ENCODE results near the gene ALDH1L1.

ALDH1L1 gene

DNA sequence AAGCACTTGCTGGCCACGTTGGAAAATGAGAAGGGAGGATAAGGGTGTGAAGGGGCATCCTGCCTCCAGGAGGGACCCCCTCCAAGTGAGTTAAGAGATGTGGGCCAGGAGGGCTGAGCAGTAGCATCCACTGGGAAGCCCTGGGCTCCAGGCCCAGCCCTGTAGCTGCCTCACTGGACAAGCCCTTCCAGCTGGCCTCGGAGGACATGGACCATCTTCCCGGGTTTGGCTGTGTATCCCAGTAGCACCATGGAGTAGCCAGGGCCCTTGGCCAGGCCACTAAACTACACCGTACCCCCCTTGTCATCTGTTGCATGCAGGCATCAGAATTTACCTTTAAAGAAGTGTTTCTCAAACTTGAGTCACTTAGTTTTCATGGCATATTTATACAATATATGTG, 29.4 kb upstream of the ALDH1L1 start:
- TF ChIP-seq ZNF692 (tag by site-specific recombination; IDR thresholded peaks at IDR 0.05) (no peak), ZNF530 (tag by site-specific recombination; IDR thresholded peaks at IDR 0.05; ENCODE audit: low read depth) (no peak), ZNF776 (tag by site-specific recombination; IDR thresholded peaks at IDR 0.05; ENCODE audit: borderline replicate concordance) (no peak), MYNN (tag by site-specific recombination; IDR thresholded peaks at IDR 0.05; ENCODE audit: borderline replicate concordance) (no peak)
- TF ChIP-seq, protein P1, sequence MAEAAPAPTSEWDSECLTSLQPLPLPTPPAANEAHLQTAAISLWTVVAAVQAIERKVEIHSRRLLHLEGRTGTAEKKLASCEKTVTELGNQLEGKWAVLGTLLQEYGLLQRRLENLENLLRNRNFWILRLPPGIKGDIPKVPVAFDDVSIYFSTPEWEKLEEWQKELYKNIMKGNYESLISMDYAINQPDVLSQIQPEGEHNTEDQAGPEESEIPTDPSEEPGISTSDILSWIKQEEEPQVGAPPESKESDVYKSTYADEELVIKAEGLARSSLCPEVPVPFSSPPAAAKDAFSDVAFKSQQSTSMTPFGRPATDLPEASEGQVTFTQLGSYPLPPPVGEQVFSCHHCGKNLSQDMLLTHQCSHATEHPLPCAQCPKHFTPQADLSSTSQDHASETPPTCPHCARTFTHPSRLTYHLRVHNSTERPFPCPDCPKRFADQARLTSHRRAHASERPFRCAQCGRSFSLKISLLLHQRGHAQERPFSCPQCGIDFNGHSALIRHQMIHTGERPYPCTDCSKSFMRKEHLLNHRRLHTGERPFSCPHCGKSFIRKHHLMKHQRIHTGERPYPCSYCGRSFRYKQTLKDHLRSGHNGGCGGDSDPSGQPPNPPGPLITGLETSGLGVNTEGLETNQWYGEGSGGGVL (tag by site-specific recombination; IDR thresholded peaks at IDR 0.05) = no peak
- CTCF ChIA-PET = interaction anchor here (3.8 kb wide), 1 partner anchor 12 kb away, joined by 22 read pairs; no protein-coding TSS in a partner anchor
- Histone ChIP-seq H3K27ac (ENCODE audit: extremely low read depth, low read depth, low read length) (no peak overlapping the region), H3K9me3 (ENCODE audit: control insufficient read depth, insufficient read depth, low read depth, low read length) (no peaks in the 10 kb centered on the region), H3K4me1 (ENCODE audit: control insufficient read depth, insufficient read depth, low read length) (peaks cover 2% of the 10 kb centered on the region; the same call in 1 of the 2 replicates), H3K4me3 (ENCODE audit: low read depth, low read length) (no peak overlapping the region), H3K36me3 (ENCODE audit: control insufficient read depth in 2 of 2, insufficient read depth in 1 of 2, low read length in 2 of 2) (no peaks in the 10 kb centered on the region)
- POLR2A ChIA-PET = no interaction called here

DNA sequence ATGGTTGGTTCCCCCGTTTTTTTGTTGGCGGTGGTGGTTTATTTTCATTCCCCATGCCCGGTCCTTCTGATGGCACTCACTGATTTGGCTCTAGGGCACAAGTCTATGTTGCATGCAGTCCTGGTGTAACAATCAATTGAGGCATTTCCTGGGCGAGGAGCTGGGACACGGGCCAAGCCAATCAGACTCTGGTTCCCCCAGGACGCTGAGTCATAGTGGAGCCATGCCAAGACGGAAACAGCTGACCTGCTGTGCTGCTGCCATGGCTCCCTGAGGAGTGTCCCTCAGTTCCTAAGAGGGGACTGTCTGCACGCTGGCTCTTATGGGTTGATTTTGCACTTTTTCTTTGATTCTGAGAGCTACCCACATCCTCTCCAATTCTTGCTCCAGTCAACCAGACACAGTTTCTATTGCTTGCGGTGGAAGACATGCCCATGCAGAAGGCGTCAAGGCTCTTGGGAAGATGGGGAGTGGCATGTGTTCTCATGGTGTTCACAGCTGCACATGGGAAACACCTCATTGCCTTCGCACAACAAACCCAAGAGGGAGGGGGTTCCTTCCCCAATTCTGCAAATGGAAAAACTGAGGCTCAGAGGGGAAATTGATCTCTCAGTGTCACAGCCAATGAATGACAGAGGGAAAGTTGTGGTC, 28.3 kb upstream of the ALDH1L1 start:
- Histone ChIP-seq H3K4me3 (ENCODE audit: low read depth, low read length) (no peak overlapping the region), H3K27ac (ENCODE audit: extremely low read depth, low read depth, low read length) (no peak overlapping the region; the same call in 1 of the 2 replicates), H3K4me1 (ENCODE audit: control insufficient read depth, insufficient read depth, low read length) (peaks cover 2% of the 10 kb centered on the region; the same call in 1 of the 2 replicates), H3K36me3 (ENCODE audit: control insufficient read depth in 2 of 2, insufficient read depth in 1 of 2, low read length in 2 of 2) (no peaks in the 10 kb centered on the region), H3K9me3 (ENCODE audit: control insufficient read depth, insufficient read depth, low read depth, low read length) (no peaks in the 10 kb centered on the region)
- CTCF ChIA-PET = interaction anchor here (3.8 kb wide), 1 partner anchor 11 kb away, joined by 22 read pairs; no protein-coding TSS in a partner anchor
- POLR2A ChIA-PET = interaction anchor here (0.9 to 1.1 kb wide), 2 partner anchors 9 to 12 kb away, joined by 3 to 4 read pairs; no protein-coding TSS in a partner anchor
- 0 out of 2 replicates have a peak, but pooled peaks have one; percentile 21 for TF ChIP-seq PRDM10 (tag by site-specific recombination; IDR thresholded peaks at IDR 0.05)
- TF ChIP-seq ZNF830 (tag by site-specific recombination; IDR thresholded peaks at IDR 0.05; ENCODE audit: low read depth) = no peak
- TF ChIP-seq SP3 (tag by site-specific recombination; IDR thresholded peaks at IDR 0.05) = peak; percentile 12; the same call in 1 of the 2 replicates
- peak; percentile 28; the same call in 1 of the 2 replicates for TF ChIP-seq ZNF692 (tag by site-specific recombination; IDR thresholded peaks at IDR 0.05)
- TF ChIP-seq, protein P2, sequence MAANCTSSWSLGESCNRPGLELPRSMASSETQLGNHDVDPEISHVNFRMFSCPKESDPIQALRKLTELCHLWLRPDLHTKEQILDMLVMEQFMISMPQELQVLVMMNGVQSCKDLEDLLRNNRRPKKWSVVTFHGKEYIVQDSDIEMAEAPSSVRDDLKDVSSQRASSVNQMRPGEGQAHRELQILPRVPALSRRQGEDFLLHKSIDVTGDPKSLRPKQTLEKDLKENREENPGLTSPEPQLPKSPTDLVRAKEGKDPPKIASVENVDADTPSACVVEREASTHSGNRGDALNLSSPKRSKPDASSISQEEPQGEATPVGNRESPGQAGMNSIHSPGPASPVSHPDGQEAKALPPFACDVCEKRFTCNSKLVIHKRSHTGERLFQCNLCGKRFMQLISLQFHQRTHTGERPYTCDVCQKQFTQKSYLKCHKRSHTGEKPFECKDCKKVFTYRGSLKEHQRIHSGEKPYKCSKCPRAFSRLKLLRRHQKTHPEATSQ (tag by site-specific recombination; IDR thresholded peaks at IDR 0.05) = no peak
- no peak for TF ChIP-seq GLI2 (tag by site-specific recombination; IDR thresholded peaks at IDR 0.05; ENCODE audit: borderline replicate concordance, low read depth)
- TF ChIP-seq ZNF114 (tag by site-specific recombination; IDR thresholded peaks at IDR 0.05) = no peak
- no peak for TF ChIP-seq ZNF184 (tag by site-specific recombination; IDR thresholded peaks at IDR 0.05)
- TF ChIP-seq, protein P3, sequence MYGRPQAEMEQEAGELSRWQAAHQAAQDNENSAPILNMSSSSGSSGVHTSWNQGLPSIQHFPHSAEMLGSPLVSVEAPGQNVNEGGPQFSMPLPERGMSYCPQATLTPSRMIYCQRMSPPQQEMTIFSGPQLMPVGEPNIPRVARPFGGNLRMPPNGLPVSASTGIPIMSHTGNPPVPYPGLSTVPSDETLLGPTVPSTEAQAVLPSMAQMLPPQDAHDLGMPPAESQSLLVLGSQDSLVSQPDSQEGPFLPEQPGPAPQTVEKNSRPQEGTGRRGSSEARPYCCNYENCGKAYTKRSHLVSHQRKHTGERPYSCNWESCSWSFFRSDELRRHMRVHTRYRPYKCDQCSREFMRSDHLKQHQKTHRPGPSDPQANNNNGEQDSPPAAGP (tag by site-specific recombination; IDR thresholded peaks at IDR 0.05) = 0 out of 2 replicates have a peak, but pooled peaks have one; percentile 54
- TF ChIP-seq HOXA7 (CRISPR knock-in tag; IDR thresholded peaks at IDR 0.05; ENCODE audit: borderline replicate concordance) = no peak
- TF ChIP-seq ZNF585B (tag by site-specific recombination; IDR thresholded peaks at IDR 0.05) = no peak
- TF ChIP-seq ZBTB48 (tag by site-specific recombination; IDR thresholded peaks at IDR 0.05) = peak; percentile 75; the same call in 1 of the 2 replicates
- TF ChIP-seq, protein P1 (tag by site-specific recombination; IDR thresholded peaks at IDR 0.05) = no peak
